Upper lobe of left lung (tissue), 4 donors: Measurements from ENCODE around the gene BOLA3.

Experiments
- CTCF ChIP-seq, 6 experiments: fragments of 450-650 bp in 4 of 6; fragments of 200-600 bp in 2 of 6; sonication (generic) in 2 of 6; IDR thresholded peaks; one replicate each; pipeline ENCODE4 v1.5.1; 2016 to 2019; ENCODE audit warnings: antibody characterized with exemption in 6 of 6
- EP300 ChIP-seq, 4 donors: sonication (generic); formaldehyde crosslinking; IDR thresholded peaks; one replicate each; pipeline ENCODE4 v1.5.1; 2017; ENCODE audit warnings: antibody characterized with exemption in 4 of 4, control low read depth in 2 of 4
- POLR2A ChIP-seq, 4 donors: fragments of 450-650 bp; IDR thresholded peaks; one replicate each; pipeline ENCODE4 v1.5.1; 2016 to 2017; ENCODE audit warnings: antibody characterized with exemption in 4 of 4, mild to moderate bottlenecking in 2 of 4

GRCh38 chr2:74149570-74150319 lies 2.0 kb upstream of the BOLA3 start:
- TF ChIP-seq CTCF (IDR thresholded peaks at IDR 0.05) (no peak), EP300 (IDR thresholded peaks at IDR 0.05) (no peak), POLR2A (IDR thresholded peaks at IDR 0.05) (no peak)
